OCI-LY1 (cell line): Measurements from ENCODE around the gene ALLC.

Experiments
- H2AFZ ChIP-seq: fragments of 200-600 bp; sonication (generic), shearing (Covaris generic); 2 replicates; pipeline ENCODE4 v1.6.0; 2014; ENCODE audit warnings: antibody characterized with exemption, mild to moderate bottlenecking, low read length
- H3F3A ChIP-seq: fragments of 200-600 bp; sonication (generic), shearing (Covaris generic); 2 replicates; pipeline ENCODE4 v1.6.0; 2014; ENCODE audit warnings: mild to moderate bottlenecking, antibody characterized with exemption, low read length, moderate library complexity; ENCODE audit not compliant: insufficient read depth
- H3K27ac ChIP-seq: fragments of 200-600 bp; sonication (generic); 2 replicates; pipeline ENCODE4 v1.5.1; 2014; ENCODE audit warnings: low read length, mixed run types, mild to moderate bottlenecking, low read depth; ENCODE audit not compliant: poor library complexity, severe bottlenecking
- H3K27me3 ChIP-seq: fragments of 200-600 bp; sonication (generic); 2 replicates; pipeline ENCODE4 v1.6.0; 2014; ENCODE audit warnings: antibody characterized with exemption, mild to moderate bottlenecking, low read length, moderate library complexity; ENCODE audit not compliant: insufficient read depth
- H3K36me3 ChIP-seq: fragments of 200-600 bp; sonication (generic); 2 replicates; pipeline ENCODE4 v1.6.1; 2014; ENCODE audit warnings: mild to moderate bottlenecking, antibody characterized with exemption, low read length, moderate library complexity, mixed read lengths; ENCODE audit not compliant: insufficient read depth
- H3K4me1 ChIP-seq: fragments of 200-600 bp; sonication (generic); 2 replicates; pipeline ENCODE4 v1.5.1; 2014; ENCODE audit warnings: mild to moderate bottlenecking, low read length, moderate library complexity; ENCODE audit not compliant: insufficient read depth, severe bottlenecking
- H3K4me2 ChIP-seq: fragments of 200-600 bp; sonication (generic), shearing (Covaris generic); 2 replicates; pipeline ENCODE4 v1.6.1; 2014; ENCODE audit warnings: low read length
- H3K4me3 ChIP-seq: fragments of 200-600 bp; sonication (generic); 2 replicates; pipeline ENCODE4 v1.5.1; 2014; ENCODE audit warnings: low read length, low read depth, mild to moderate bottlenecking, mixed read lengths; ENCODE audit not compliant: poor library complexity, severe bottlenecking
- H3K79me2 ChIP-seq: fragments of 200-600 bp; shearing (Covaris generic); 2 replicates; pipeline ENCODE4 v1.6.1; 2016; ENCODE audit warnings: mixed run types, low read length, mixed read lengths; ENCODE audit not compliant: insufficient read depth
- H3K9ac ChIP-seq: fragments of 200-600 bp; sonication (generic), shearing (Covaris generic); 2 replicates; pipeline ENCODE4 v1.6.1; 2014; ENCODE audit warnings: mild to moderate bottlenecking, low read length, mixed read lengths
- H3K9me2 ChIP-seq: fragments of 200-600 bp; sonication (generic), shearing (Covaris generic); 2 replicates; pipeline ENCODE4 v1.6.1; 2014; ENCODE audit warnings: low read depth, mild to moderate bottlenecking, low read length, mixed read lengths
- H3K9me3 ChIP-seq: fragments of 200-600 bp; shearing (Covaris generic); 2 replicates; pipeline ENCODE4 v1.6.1; 2014; ENCODE audit warnings: low read length, mixed read lengths
- H4K20me1 ChIP-seq: fragments of 200-600 bp; sonication (generic), shearing (Covaris generic); 2 replicates; pipeline ENCODE4 v1.6.0; 2016; ENCODE audit warnings: mild to moderate bottlenecking, low read length; ENCODE audit not compliant: insufficient read depth
- EZH2 ChIP-seq: fragments of 200-600 bp; sonication (generic), shearing (Covaris generic); IDR thresholded peaks from 2 replicates; pipeline ENCODE4 v1.8.0; 2017; ENCODE audit warnings: borderline replicate concordance, mixed run types, mild to moderate bottlenecking, antibody characterized with exemption, low read length, moderate library complexity, mixed read lengths
- TF ChIP-seq, protein P1 (sequence below): fragments of 200-600 bp; sonication (generic), shearing (Covaris generic); IDR thresholded peaks from 2 replicates; pipeline ENCODE4 v1.5.1; 2017; ENCODE audit warnings: mild to moderate bottlenecking, antibody characterized with exemption, low read length, moderate library complexity, mixed read lengths

The ALLC gene

DNA sequence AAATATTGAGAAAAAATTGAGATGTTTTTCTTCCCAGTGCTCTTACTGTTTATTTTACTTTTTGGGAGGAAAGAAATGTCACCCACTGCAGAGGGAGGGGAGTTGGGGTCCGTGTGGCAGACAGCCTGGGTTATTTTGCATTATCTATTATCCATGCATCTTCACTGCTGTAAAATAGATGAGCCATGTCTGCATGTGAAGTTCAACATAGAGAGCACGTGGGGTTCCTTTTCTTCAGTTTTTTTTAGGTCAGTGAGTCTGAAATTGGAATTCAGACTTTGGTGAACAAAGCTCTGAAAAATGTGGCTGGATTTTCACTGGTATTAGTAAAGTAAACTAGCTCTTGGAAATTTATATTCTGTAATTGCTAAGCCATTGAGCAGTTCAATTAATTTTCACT, 47.8 kb downstream of the ALLC start:
- Histone ChIP-seq H3K36me3 (no peaks in the 10 kb centered on the region; the same call in 1 of the 2 replicates), H3K4me1 (no peaks in the 10 kb centered on the region), H2AFZ (no peak overlapping the region), H3K27ac (no peak overlapping the region), H3K9ac (no peak overlapping the region), H3K9me2 (no peaks in the 10 kb centered on the region), H3K79me2 (no peaks in the 10 kb centered on the region), H3K4me2 (no peak overlapping the region), H4K20me1 (no peaks in the 10 kb centered on the region), H3K27me3 (no peaks in the 10 kb centered on the region), H3F3A (no peaks in the 10 kb centered on the region), H3K4me3 (no peak overlapping the region), H3K9me3 (no peaks in the 10 kb centered on the region)
- TF ChIP-seq, protein P1, sequence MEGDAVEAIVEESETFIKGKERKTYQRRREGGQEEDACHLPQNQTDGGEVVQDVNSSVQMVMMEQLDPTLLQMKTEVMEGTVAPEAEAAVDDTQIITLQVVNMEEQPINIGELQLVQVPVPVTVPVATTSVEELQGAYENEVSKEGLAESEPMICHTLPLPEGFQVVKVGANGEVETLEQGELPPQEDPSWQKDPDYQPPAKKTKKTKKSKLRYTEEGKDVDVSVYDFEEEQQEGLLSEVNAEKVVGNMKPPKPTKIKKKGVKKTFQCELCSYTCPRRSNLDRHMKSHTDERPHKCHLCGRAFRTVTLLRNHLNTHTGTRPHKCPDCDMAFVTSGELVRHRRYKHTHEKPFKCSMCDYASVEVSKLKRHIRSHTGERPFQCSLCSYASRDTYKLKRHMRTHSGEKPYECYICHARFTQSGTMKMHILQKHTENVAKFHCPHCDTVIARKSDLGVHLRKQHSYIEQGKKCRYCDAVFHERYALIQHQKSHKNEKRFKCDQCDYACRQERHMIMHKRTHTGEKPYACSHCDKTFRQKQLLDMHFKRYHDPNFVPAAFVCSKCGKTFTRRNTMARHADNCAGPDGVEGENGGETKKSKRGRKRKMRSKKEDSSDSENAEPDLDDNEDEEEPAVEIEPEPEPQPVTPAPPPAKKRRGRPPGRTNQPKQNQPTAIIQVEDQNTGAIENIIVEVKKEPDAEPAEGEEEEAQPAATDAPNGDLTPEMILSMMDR = no peak
- TF ChIP-seq EZH2 = no peak

DNA sequence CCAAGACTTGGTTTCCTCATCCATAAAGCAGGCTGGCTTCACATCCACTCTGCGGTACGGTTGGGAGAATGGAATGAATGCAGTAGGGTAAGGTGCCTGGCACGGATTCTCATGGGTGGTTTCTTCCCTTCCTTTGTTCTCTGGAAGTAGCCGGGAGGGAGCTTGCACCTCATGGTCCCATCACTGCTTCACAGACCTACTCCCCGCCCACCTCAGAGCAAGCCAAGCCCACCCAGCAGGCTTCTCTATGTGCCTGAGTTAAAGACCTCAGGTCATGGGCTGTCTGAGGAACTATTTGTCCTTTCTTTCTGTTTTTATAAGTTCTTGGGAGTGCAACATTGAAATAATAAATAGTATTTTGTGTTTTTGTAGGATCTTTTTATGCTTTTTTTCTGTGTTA, 48.9 kb downstream of the ALLC start:
- Histone ChIP-seq H3K27me3 (no peaks in the 10 kb centered on the region), H3K36me3 (no peaks in the 10 kb centered on the region), H3K27ac (no peak overlapping the region), H3F3A (no peaks in the 10 kb centered on the region), H4K20me1 (no peaks in the 10 kb centered on the region), H3K9ac (no peak overlapping the region), H3K4me1 (no peaks in the 10 kb centered on the region), H3K9me2 (no peaks in the 10 kb centered on the region), H2AFZ (no peak overlapping the region), H3K4me2 (no peak overlapping the region), H3K9me3 (no peaks in the 10 kb centered on the region), H3K4me3 (no peak overlapping the region), H3K79me2 (no peaks in the 10 kb centered on the region)
- TF ChIP-seq, protein P1 = no peak
- no peak for TF ChIP-seq EZH2

DNA sequence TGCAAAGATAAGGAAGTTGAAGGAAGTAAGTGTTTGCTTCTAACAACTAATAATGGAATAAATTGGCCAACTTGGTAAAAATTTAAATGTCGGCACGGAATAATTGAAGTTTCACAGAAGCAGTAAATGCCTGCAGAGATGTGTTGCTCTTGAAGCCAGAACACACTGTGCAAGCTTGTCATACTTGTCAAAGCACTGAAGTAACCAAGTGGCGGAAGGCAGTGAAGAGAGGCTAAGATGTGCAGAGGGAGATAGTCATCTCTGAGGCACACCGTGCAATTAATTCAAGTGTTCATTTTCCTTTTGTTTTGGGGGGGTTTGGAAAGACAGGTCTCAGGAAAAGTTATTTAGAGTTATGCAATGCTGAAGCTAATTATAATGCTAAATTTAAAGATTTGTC, 50.6 kb downstream of the ALLC start:
- no peaks in the 10 kb centered on the region for H3K9me2 ChIP-seq
- TF ChIP-seq, protein P1 = no peak
- no peak for TF ChIP-seq EZH2
- H2AFZ ChIP-seq = no peak overlapping the region
- H3K4me1 ChIP-seq = no peaks in the 10 kb centered on the region
- H3K27me3 ChIP-seq = no peaks in the 10 kb centered on the region; the same call in 1 of the 2 replicates
- no peak overlapping the region for H3K4me3 ChIP-seq
- no peaks in the 10 kb centered on the region for H3F3A ChIP-seq
- H3K36me3 ChIP-seq = no peaks in the 10 kb centered on the region
- no peaks in the 10 kb centered on the region for H3K79me2 ChIP-seq
- H3K9me3 ChIP-seq = no peaks in the 10 kb centered on the region
- H3K27ac ChIP-seq = no peak overlapping the region
- H3K9ac ChIP-seq = no peak overlapping the region
- no peaks in the 10 kb centered on the region for H4K20me1 ChIP-seq
- no peak overlapping the region for H3K4me2 ChIP-seq
